Endothelial cell of umbilical vein (primary cell): Measurements from ENCODE around the gene HCRTR2. TPM values are rescaled to one million over a fixed set of nuclear protein-coding genes. Genes with fewer than 3 reads are reported as not detected.

Experiments
- BruUV-seq: library from RNA; stranded (reverse); fragments of 400-500 nt; replicated peaks from 2 replicates; lab custom pipeline; 2021; lab: Mats Ljungman, UMichigan
- CTCF ChIA-PET: fragments of 300-600, 350-600 bp; sonication (Branson Sonifier 250); formaldehyde crosslinking; loops from one replicate; lab custom pipeline; 2021; ENCODE audit warnings: antibody characterized with exemption, inconsistent platforms; lab: Charles Lee
- POLR2A ChIA-PET: fragments of 300-600, 350-600 bp; sonication (Branson Sonifier 250); formaldehyde crosslinking; loops from one replicate; lab custom pipeline; 2021; ENCODE audit warnings: antibody characterized with exemption, inconsistent platforms; lab: Charles Lee
- DNase-seq: peaks from one replicate; pipeline ENCODE4 v3.0.0-alpha.2; 2011; ENCODE audit warnings: low read depth, low spot score
- FAIRE-seq: peaks from 2 replicates; lab custom pipeline; 2011; peaks lifted over from hg19 to GRCh38; lab: Jason Lieb, UNC
- H2AFZ ChIP-seq: 2 replicates; pipeline ENCODE4 v1.6.0; 2012; ENCODE audit warnings: low read depth, low read length, control low read depth, inconsistent platforms
- H3K27ac ChIP-seq: 2 replicates; pipeline ENCODE4 v1.5.1; 2011; ENCODE audit warnings: low read depth, mild to moderate bottlenecking, control low read depth, low read length, moderate library complexity; ENCODE audit not compliant: insufficient read depth
- H3K27me3 ChIP-seq, 2 experiments: 2 replicates each; pipeline versions ENCODE4 v1.6.0 to v1.6.1; 2011; ENCODE audit warnings: low read length in 2 of 2, mixed read lengths in 1 of 2; ENCODE audit not compliant: control insufficient read depth in 2 of 2, insufficient read depth in 2 of 2
- H3K36me3 ChIP-seq, 2 experiments: 2 replicates in 1 of 2; 3 replicates in 1 of 2; pipeline ENCODE4 v1.5.1; 2011; ENCODE audit warnings: low read length in 2 of 2, mild to moderate bottlenecking in 1 of 2, moderate library complexity in 1 of 2; ENCODE audit not compliant: control insufficient read depth in 2 of 2, insufficient read depth in 2 of 2; ENCODE audit errors: extremely low read depth in 1 of 2
- H3K4me1 ChIP-seq: 3 replicates; pipeline ENCODE4 v1.5.1; 2011; ENCODE audit warnings: mild to moderate bottlenecking, low read length; ENCODE audit not compliant: control insufficient read depth, insufficient read depth; ENCODE audit errors: extremely low read depth
- H3K4me2 ChIP-seq: 2 replicates; pipeline ENCODE4 v1.6.1; 2011; ENCODE audit warnings: low read length, control low read depth, mixed read lengths; ENCODE audit not compliant: insufficient read depth
- H3K4me3 ChIP-seq, 3 experiments: fragments of 200-600 bp in 1 of 3; sonication (generic), shearing (Covaris generic) in 1 of 3; replicated peaks in 1 of 3; 2 replicates each; pipeline ENCODE4 v1.5.1; 2011 to 2016; ENCODE audit warnings: control low read depth in 3 of 3, low read length in 3 of 3, mild to moderate bottlenecking in 2 of 3, inconsistent platforms in 1 of 3, low read depth in 1 of 3, moderate library complexity in 1 of 3; ENCODE audit not compliant: insufficient read depth in 1 of 3
- H3K79me2 ChIP-seq: 2 replicates; pipeline ENCODE4 v1.6.0; 2012; ENCODE audit warnings: low read length, inconsistent platforms; ENCODE audit not compliant: control insufficient read depth, insufficient read depth
- H3K9ac ChIP-seq: replicated peaks from 2 replicates; pipeline ENCODE3; 2011; ENCODE audit warnings: low read length, control low read depth; ENCODE audit not compliant: insufficient read depth; ENCODE audit errors: extremely low read depth
- H3K9me1 ChIP-seq: replicated peaks from 3 replicates; pipeline ENCODE4 v1.6.0; 2011; ENCODE audit warnings: mild to moderate bottlenecking, low read length; ENCODE audit not compliant: control insufficient read depth, insufficient read depth; ENCODE audit errors: extremely low read depth
- H3K9me3 ChIP-seq: replicated peaks from 2 replicates; pipeline ENCODE4 v1.5.1; 2012; ENCODE audit warnings: low read length, inconsistent platforms; ENCODE audit not compliant: control insufficient read depth, insufficient read depth
- H4K20me1 ChIP-seq: replicated peaks from 2 replicates; pipeline ENCODE3; 2011; ENCODE audit warnings: mild to moderate bottlenecking, low read length; ENCODE audit not compliant: control insufficient read depth, insufficient read depth; ENCODE audit errors: extremely low read depth
- EZH2 ChIP-seq: IDR thresholded peaks from 2 replicates; pipeline ENCODE4 v1.6.1; 2012; ENCODE audit warnings: borderline replicate concordance, low read depth, mild to moderate bottlenecking, moderate library complexity, low read length, inconsistent platforms; ENCODE audit not compliant: severe bottlenecking
- FOS ChIP-seq: IDR thresholded peaks from 2 replicates; pipeline ENCODE4 v1.6.1; 2011; ENCODE audit warnings: mild to moderate bottlenecking, low read length, moderate library complexity, borderline replicate concordance; ENCODE audit not compliant: insufficient read depth
- GATA2 ChIP-seq: IDR thresholded peaks from 2 replicates; pipeline ENCODE4 v1.7.0; 2011; ENCODE audit warnings: low read depth, mild to moderate bottlenecking, moderate library complexity, mixed read lengths, low read length; ENCODE audit not compliant: insufficient read length, insufficient read depth
- JUN ChIP-seq: IDR thresholded peaks from 2 replicates; pipeline ENCODE4 v1.6.1; 2011; ENCODE audit warnings: borderline replicate concordance, low read depth; ENCODE audit not compliant: insufficient read length, insufficient read depth
- MAX ChIP-seq: IDR thresholded peaks from 2 replicates; pipeline ENCODE4 v1.6.1; 2011; ENCODE audit not compliant: insufficient read depth, insufficient read length
- MYC ChIP-seq: IDR thresholded peaks from one replicate; pipeline ENCODE4 v1.6.1; 2011; ENCODE audit warnings: mild to moderate bottlenecking, low read depth, low read length
- POLR2A ChIP-seq: IDR thresholded peaks from 2 replicates; pipeline ENCODE4 v1.6.1; 2012; ENCODE audit warnings: low read depth, mild to moderate bottlenecking, control low read depth, low read length
- POLR2AphosphoS5 ChIP-seq: IDR thresholded peaks from 2 replicates; pipeline ENCODE4 v1.6.1; 2012; ENCODE audit warnings: low read depth, mild to moderate bottlenecking, control low read depth, low read length, moderate library complexity; ENCODE audit not compliant: insufficient read depth
- dilution Hi-C: fragments of 300-500 bp; cut with MboI; formaldehyde crosslinking; loops from one replicate; pipeline ENCODE4 v1.15.0; 2019; ENCODE audit warnings: low sequenced_read_pairs; ENCODE audit not compliant: extremely low pct_ligation_motif_present
- intact Hi-C: fragments of 100-400 bp; cut with micrococcal nuclease; formaldehyde crosslinking; loops from one replicate; pipeline ENCODE4 v1.10.0; 2022
- polyA plus RNA-seq, 4 experiments: library from polyadenylated mRNA; depleted of rRNA in 3 of 4; stranded (reverse) in 3 of 4; unstranded in 1 of 4; fragments of >200 nt; gene quantifications; 2 replicates each; pipeline versions ENCODE4 v1.2.1 to v1.2.3, GENCODE V29; 2011 to 2012; ENCODE audit warnings: missing spikeins in 1 of 4
- total RNA-seq: library from RNA; stranded (reverse); gene quantifications from 2 replicates; pipeline ENCODE4 v1.2.3, GENCODE V29; 2021
- TF ChIP-seq, protein P1 (sequence below), 2 donors: IDR thresholded peaks; 1 replicate in 1 of 2; 2 replicates in 1 of 2; pipeline ENCODE4 v1.5.1; 2011; ENCODE audit warnings: low read length in 2 of 2, mild to moderate bottlenecking in 2 of 2, moderate library complexity in 2 of 2, control low read depth in 1 of 2, inconsistent platforms in 1 of 2, low read depth in 1 of 2; ENCODE audit not compliant: insufficient read depth in 1 of 2; ENCODE audit errors: extremely low read depth in 1 of 2

The HCRTR2 gene
- total and polyA plus RNA-seq, 2 donors (not counting 3 experiments of a cell fraction or from before 2014, with no cell fraction given), result not detected

- POLR2A ChIA-PET, result no interaction called here
- no peaks in the 10 kb centered on the region for H3K79me2 ChIP-seq
- no peak overlapping the region for H3K4me3 ChIP-seq
- dilution Hi-C loops, result no loop called here
- no peaks in the 10 kb centered on the region for H3K9me1 ChIP-seq
- peaks cover 0 to 2% of the 10 kb centered on the region in 2 experiments for H3K27me3 ChIP-seq
- no peak overlapping the region for H3K27ac ChIP-seq
- no peak for DNase-seq
- no peaks in the 10 kb centered on the region for H4K20me1 ChIP-seq
- intact Hi-C loops, result no loop called here
- H3K9me3 ChIP-seq, result no peaks in the 10 kb centered on the region
- no peak overlapping the region for H3K9ac ChIP-seq
- no TSS peak for BruUV-seq
- TF ChIP-seq GATA2 (no peak), MAX (no peak), JUN (no peak), FOS (no peak), MYC (no peak), EZH2 (no peak), POLR2A (no peak), POLR2AphosphoS5 (no peak)
- TF ChIP-seq, protein P1, sequence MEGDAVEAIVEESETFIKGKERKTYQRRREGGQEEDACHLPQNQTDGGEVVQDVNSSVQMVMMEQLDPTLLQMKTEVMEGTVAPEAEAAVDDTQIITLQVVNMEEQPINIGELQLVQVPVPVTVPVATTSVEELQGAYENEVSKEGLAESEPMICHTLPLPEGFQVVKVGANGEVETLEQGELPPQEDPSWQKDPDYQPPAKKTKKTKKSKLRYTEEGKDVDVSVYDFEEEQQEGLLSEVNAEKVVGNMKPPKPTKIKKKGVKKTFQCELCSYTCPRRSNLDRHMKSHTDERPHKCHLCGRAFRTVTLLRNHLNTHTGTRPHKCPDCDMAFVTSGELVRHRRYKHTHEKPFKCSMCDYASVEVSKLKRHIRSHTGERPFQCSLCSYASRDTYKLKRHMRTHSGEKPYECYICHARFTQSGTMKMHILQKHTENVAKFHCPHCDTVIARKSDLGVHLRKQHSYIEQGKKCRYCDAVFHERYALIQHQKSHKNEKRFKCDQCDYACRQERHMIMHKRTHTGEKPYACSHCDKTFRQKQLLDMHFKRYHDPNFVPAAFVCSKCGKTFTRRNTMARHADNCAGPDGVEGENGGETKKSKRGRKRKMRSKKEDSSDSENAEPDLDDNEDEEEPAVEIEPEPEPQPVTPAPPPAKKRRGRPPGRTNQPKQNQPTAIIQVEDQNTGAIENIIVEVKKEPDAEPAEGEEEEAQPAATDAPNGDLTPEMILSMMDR (IDR thresholded peaks at IDR 0.05; ENCODE audit: extremely low read depth in 1 of 2, insufficient read depth in 1 of 2, low read depth in 1 of 2, low read length in 2 of 2), result no peak
- no peak overlapping the region for H3K4me2 ChIP-seq
- FAIRE-seq, result no peak
- no peaks in the 10 kb centered on the region for H3K36me3 ChIP-seq
- CTCF ChIA-PET, result interaction anchor here (0.7 to 4.5 kb wide), 2 partner anchors 9 to 10 kb away, joined by 3 to 28 read pairs; no protein-coding TSS in a partner anchor
- H2AFZ ChIP-seq, result no peak overlapping the region
- no peaks in the 10 kb centered on the region for H3K4me1 ChIP-seq
These were observed 112.5 kb downstream of the HCRTR2 start for GRCh38 chr6:55286824-55287223.
